K562 (cell line): ENCODE results near the gene EIF4G1. TPM values are rescaled to one million over a fixed set of nuclear protein-coding genes. Genes with fewer than 3 reads are reported as not detected.
A peak's percentile ranks its signal among the peaks of the same experiment; 100 is the strongest.

Experiments used
- KDM4B ChIP-seq, 2 experiments: fragments of 450-650 bp in 1 of 2; sonication (generic) in 1 of 2; IDR thresholded peaks; 2 replicates each; pipeline ENCODE4 v1.6.1; 2016 to 2017; ENCODE audit warnings: borderline replicate concordance in 2 of 2, antibody characterized with exemption in 1 of 2, low read depth in 1 of 2, mild to moderate bottlenecking in 1 of 2
- MXD1 ChIP-seq: fragments of 250-450 bp; sonication (Bioruptor Pico); IDR thresholded peaks from 2 replicates; pipeline ENCODE4 v1.8.0; 2021; ENCODE audit warnings: borderline replicate concordance, mild to moderate bottlenecking, moderate library complexity; ENCODE audit not compliant: poor library complexity, severe bottlenecking
- RBM25 ChIP-seq: fragments of 200-400 bp; formaldehyde crosslinking; IDR thresholded peaks from 2 replicates; pipeline ENCODE4 v1.6.1; 2018; ENCODE audit warnings: low read length, low read depth, moderate library complexity; ENCODE audit not compliant: severe bottlenecking
- RBM39 ChIP-seq: fragments of 200-400 bp; formaldehyde crosslinking; optimal IDR thresholded peaks from 2 replicates; pipeline ENCODE3; 2018; ENCODE audit warnings: low read depth, low read length
- RFX1 ChIP-seq: fragments of 450-650 bp; IDR thresholded peaks from 2 replicates; pipeline ENCODE4 v1.6.1; 2016; ENCODE audit warnings: mild to moderate bottlenecking, moderate library complexity
- SIN3A ChIP-seq, 2 experiments: fragments of 150-350 bp in 1 of 2; IDR thresholded peaks; 2 replicates each; pipeline ENCODE4 v1.6.1; 2011 to 2016; ENCODE audit warnings: borderline replicate concordance in 2 of 2, low read depth in 2 of 2, low read length in 2 of 2, mild to moderate bottlenecking in 2 of 2, moderate library complexity in 2 of 2; ENCODE audit not compliant: control insufficient read depth in 1 of 2
- ZFP30 ChIP-seq: fragments of 250-450 bp; sonication (Bioruptor Pico); IDR thresholded peaks from 2 replicates; pipeline ENCODE4 v1.8.0; 2022; ENCODE audit warnings: moderate library complexity, mild to moderate bottlenecking, inconsistent platforms, borderline replicate concordance
- ZNF212 ChIP-seq: fragments of 450-650 bp; formaldehyde crosslinking; IDR thresholded peaks from 2 replicates; pipeline ENCODE4 v1.4.0; 2020; ENCODE audit warnings: mild to moderate bottlenecking
- polyA plus RNA-seq, 8 experiments: library from polyadenylated mRNA; depleted of rRNA in 4 of 8; stranded (reverse) in 5 of 8; unstranded in 3 of 8; fragments of >200 nt; fragmentation: Nextera tagmentation in 2 of 8; fragmentation: Illumina TruSeq in 1 of 8; extraction: Ambion mirVana in 2 of 8; extraction: Trizol in 1 of 8; gene quantifications; 2 replicates each; pipeline versions ENCODE4 v1.2.1 to v1.2.3, GENCODE V29; 2011 to 2014; ENCODE audit warnings: inconsistent platforms in 1 of 8, missing spikeins in 1 of 8
- total RNA-seq, 7 experiments: library from RNA; depleted of rRNA in 6 of 7; stranded (reverse); fragments of >200 nt in 6 of 7; fragmentation: Illumina TruSeq in 2 of 7; extraction: Trizol in 2 of 7; gene quantifications; 2 replicates each; pipeline versions ENCODE4 v1.2.1 to v1.2.3, GENCODE V29; 2011 to 2021; ENCODE audit warnings: low replicate concordance in 1 of 7
- TF ChIP-seq, protein P1 (sequence below), 3 experiments: fragments of 200-800 bp in 1 of 3; sonication (Bioruptor generic) in 1 of 3; sonication (generic) in 1 of 3; formaldehyde crosslinking in 1 of 3; IDR thresholded peaks; 2 replicates each; pipeline versions ENCODE4 v1.6.1 to v1.8.0; 2016 to 2022; ENCODE audit warnings: mild to moderate bottlenecking in 2 of 3, missing compliant biosample characterization in 2 of 3, missing genetic modification characterization in 2 of 3, missing genetic modification reagents in 1 of 3
- TF ChIP-seq, protein P2 (sequence below): sonication (generic); formaldehyde crosslinking; IDR thresholded peaks from 2 replicates; pipeline ENCODE4 v1.8.0; 2022; ENCODE audit warnings: mild to moderate bottlenecking, missing genetic modification reagents
- TF ChIP-seq, protein P3 (sequence below): fragments of 200-800 bp; sonication (Bioruptor generic); IDR thresholded peaks from 2 replicates; pipeline ENCODE4 v1.6.1; 2017; ENCODE audit warnings: missing genetic modification characterization, missing compliant biosample characterization
- TF ChIP-seq, protein P4 (sequence below): fragments of 450-650 bp; conservative IDR thresholded peaks from 2 replicates; pipeline ENCODE4 v1.6.1; 2016; ENCODE audit warnings: missing genetic modification characterization, low read depth, mild to moderate bottlenecking, control low read depth, missing compliant biosample characterization
- TF ChIP-seq, protein P5 (sequence below): fragments of 450-650 bp; IDR thresholded peaks from 2 replicates; pipeline ENCODE4 v1.6.1; 2016; ENCODE audit warnings: low read depth, mild to moderate bottlenecking, moderate library complexity
- TF ChIP-seq, protein P6 (sequence below): fragments of 250-450 bp; sonication (Bioruptor Pico); IDR thresholded peaks from 2 replicates; pipeline ENCODE4 v1.8.0; 2021; ENCODE audit warnings: moderate library complexity, mild to moderate bottlenecking, inconsistent platforms

EIF4G1 gene
- total and polyA plus RNA-seq, 9 of the 15 experiments (the other 6 are each of a cell fraction or from before 2014, with no cell fraction given), result 4.6 to 505 (median 155) TPM

- TF ChIP-seq SIN3A (IDR thresholded peaks at IDR 0.05; ENCODE audit: borderline replicate concordance in 2 of 2, control insufficient read depth in 1 of 2, low read depth in 2 of 2, low read length in 2 of 2), result peak; percentile 43 to 88; a peak in 3 of 4 replicates
- TF ChIP-seq RFX1, result no peak
- TF ChIP-seq, protein P1, sequence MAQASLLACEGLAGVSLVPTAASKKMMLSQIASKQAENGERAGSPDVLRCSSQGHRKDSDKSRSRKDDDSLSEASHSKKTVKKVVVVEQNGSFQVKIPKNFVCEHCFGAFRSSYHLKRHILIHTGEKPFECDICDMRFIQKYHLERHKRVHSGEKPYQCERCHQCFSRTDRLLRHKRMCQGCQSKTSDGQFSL (CRISPR knock-in tag; IDR thresholded peaks at IDR 0.05), result no peak; the same call in 1 of the 2 replicates
- TF ChIP-seq, protein P1 (tag; IDR thresholded peaks at IDR 0.05), result peak in 1 of 2 experiments; percentile 86; a peak in 2 of 4 replicates
- TF ChIP-seq RBM25, result peak; percentile 31
- TF ChIP-seq ZFP30 (CRISPR knock-in tag), result no peak
- TF ChIP-seq RBM39, result no peak
- no peak for TF ChIP-seq MXD1 (CRISPR knock-in tag)
- TF ChIP-seq, protein P2, sequence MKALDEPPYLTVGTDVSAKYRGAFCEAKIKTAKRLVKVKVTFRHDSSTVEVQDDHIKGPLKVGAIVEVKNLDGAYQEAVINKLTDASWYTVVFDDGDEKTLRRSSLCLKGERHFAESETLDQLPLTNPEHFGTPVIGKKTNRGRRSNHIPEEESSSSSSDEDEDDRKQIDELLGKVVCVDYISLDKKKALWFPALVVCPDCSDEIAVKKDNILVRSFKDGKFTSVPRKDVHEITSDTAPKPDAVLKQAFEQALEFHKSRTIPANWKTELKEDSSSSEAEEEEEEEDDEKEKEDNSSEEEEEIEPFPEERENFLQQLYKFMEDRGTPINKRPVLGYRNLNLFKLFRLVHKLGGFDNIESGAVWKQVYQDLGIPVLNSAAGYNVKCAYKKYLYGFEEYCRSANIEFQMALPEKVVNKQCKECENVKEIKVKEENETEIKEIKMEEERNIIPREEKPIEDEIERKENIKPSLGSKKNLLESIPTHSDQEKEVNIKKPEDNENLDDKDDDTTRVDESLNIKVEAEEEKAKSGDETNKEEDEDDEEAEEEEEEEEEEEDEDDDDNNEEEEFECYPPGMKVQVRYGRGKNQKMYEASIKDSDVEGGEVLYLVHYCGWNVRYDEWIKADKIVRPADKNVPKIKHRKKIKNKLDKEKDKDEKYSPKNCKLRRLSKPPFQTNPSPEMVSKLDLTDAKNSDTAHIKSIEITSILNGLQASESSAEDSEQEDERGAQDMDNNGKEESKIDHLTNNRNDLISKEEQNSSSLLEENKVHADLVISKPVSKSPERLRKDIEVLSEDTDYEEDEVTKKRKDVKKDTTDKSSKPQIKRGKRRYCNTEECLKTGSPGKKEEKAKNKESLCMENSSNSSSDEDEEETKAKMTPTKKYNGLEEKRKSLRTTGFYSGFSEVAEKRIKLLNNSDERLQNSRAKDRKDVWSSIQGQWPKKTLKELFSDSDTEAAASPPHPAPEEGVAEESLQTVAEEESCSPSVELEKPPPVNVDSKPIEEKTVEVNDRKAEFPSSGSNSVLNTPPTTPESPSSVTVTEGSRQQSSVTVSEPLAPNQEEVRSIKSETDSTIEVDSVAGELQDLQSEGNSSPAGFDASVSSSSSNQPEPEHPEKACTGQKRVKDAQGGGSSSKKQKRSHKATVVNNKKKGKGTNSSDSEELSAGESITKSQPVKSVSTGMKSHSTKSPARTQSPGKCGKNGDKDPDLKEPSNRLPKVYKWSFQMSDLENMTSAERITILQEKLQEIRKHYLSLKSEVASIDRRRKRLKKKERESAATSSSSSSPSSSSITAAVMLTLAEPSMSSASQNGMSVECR (CRISPR knock-in tag), result peak; percentile 74
- TF ChIP-seq ZNF212 (CRISPR knock-in tag), result no peak
- TF ChIP-seq, protein P3, sequence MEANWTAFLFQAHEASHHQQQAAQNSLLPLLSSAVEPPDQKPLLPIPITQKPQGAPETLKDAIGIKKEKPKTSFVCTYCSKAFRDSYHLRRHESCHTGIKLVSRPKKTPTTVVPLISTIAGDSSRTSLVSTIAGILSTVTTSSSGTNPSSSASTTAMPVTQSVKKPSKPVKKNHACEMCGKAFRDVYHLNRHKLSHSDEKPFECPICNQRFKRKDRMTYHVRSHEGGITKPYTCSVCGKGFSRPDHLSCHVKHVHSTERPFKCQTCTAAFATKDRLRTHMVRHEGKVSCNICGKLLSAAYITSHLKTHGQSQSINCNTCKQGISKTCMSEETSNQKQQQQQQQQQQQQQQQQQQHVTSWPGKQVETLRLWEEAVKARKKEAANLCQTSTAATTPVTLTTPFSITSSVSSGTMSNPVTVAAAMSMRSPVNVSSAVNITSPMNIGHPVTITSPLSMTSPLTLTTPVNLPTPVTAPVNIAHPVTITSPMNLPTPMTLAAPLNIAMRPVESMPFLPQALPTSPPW, result peak; percentile 90
- TF ChIP-seq KDM4B (IDR thresholded peaks at IDR 0.05; ENCODE audit: borderline replicate concordance in 2 of 2, low read depth in 1 of 2), result peak in 1 of 2 experiments; percentile 38; a peak in 1 of 4 replicates
- TF ChIP-seq, protein P4, sequence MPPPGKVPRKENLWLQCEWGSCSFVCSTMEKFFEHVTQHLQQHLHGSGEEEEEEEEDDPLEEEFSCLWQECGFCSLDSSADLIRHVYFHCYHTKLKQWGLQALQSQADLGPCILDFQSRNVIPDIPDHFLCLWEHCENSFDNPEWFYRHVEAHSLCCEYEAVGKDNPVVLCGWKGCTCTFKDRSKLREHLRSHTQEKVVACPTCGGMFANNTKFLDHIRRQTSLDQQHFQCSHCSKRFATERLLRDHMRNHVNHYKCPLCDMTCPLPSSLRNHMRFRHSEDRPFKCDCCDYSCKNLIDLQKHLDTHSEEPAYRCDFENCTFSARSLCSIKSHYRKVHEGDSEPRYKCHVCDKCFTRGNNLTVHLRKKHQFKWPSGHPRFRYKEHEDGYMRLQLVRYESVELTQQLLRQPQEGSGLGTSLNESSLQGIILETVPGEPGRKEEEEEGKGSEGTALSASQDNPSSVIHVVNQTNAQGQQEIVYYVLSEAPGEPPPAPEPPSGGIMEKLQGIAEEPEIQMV (tag), result no peak
- TF ChIP-seq, protein P5, sequence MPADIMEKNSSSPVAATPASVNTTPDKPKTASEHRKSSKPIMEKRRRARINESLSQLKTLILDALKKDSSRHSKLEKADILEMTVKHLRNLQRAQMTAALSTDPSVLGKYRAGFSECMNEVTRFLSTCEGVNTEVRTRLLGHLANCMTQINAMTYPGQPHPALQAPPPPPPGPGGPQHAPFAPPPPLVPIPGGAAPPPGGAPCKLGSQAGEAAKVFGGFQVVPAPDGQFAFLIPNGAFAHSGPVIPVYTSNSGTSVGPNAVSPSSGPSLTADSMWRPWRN, result no peak
- TF ChIP-seq, protein P6, sequence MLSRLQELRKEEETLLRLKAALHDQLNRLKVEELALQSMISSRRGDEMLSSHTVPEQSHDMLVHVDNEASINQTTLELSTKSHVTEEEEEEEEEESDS (CRISPR knock-in tag), result no peak
Measured at GRCh38 chr3:184314700-184315542, 515 bp downstream of the EIF4G1 start (continued).
